PFSK-1 (cell line): Measurements from ENCODE around the gene KCTD11.

Experiments
- FOXP2 ChIP-seq: optimal IDR thresholded peaks from 2 replicates; pipeline ENCODE3; 2011; ENCODE audit warnings: borderline replicate concordance, control low read depth, inconsistent platforms; ENCODE audit not compliant: insufficient read depth; ENCODE audit errors: extremely low read length, extremely low read depth
- POLR2AphosphoS5 ChIP-seq: IDR thresholded peaks from 2 replicates; pipeline ENCODE4 v1.6.1; 2012; ENCODE audit warnings: low read depth, mild to moderate bottlenecking, control low read depth, low read length, moderate library complexity
- REST ChIP-seq, 2 experiments: IDR thresholded peaks; 2 replicates each; pipeline versions ENCODE4 v1.6.1 to v1.8.0; 2011 to 2012; ENCODE audit warnings: low read depth in 2 of 2, low read length in 2 of 2, control low read depth in 1 of 2, inconsistent platforms in 1 of 2, mild to moderate bottlenecking in 1 of 2, moderate library complexity in 1 of 2; ENCODE audit not compliant: insufficient read depth in 1 of 2
- SIN3A ChIP-seq: IDR thresholded peaks from 2 replicates; pipeline ENCODE4 v1.6.1; 2012; ENCODE audit warnings: mild to moderate bottlenecking, low read length, moderate library complexity, borderline replicate concordance; ENCODE audit not compliant: insufficient read depth
- TAF1 ChIP-seq: IDR thresholded peaks from 2 replicates; pipeline ENCODE4 v1.6.1; 2012; ENCODE audit warnings: low read length, control low read depth, borderline replicate concordance; ENCODE audit not compliant: insufficient read depth

DNA sequence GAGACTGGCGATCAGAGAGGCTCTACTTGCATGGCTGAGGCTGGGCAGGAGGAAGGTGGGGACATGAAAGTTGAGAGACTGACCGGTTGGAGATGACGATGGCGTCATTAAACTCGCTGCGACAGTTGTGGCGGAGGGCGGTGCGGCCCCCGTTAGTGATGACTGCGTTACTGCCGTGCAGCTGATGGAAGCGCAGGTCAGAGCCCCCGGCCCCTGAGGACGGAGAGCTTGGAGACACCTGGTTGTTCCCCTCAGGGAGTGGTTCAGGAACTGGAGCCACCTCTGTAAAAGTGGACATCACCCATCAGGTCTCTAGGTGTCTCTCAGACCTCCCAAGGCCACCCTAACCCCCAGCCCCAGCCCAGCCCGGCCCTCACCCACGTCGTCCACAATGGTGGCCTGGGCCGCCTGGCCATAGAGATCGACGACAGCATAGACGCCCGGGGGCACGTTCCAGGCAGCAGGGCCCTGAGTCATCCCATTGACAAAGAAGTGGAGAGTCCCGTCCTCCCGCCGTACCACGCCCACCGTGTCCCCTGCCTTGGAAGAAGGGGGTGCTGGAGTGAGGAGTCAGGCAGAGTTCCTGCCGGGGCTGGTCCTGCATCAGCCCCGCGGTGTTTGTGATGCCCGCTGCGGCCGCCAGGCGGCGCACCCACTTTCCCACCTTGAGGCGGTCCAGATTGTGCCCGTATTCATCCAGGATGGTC is 28.1 kb upstream of the KCTD11 start:
- TF ChIP-seq SIN3A: no peak
- TF ChIP-seq TAF1: no peak
- TF ChIP-seq REST (IDR thresholded peaks at IDR 0.05; ENCODE audit: insufficient read depth in 1 of 2, low read depth in 2 of 2, low read length in 2 of 2): no peak
- no peak for TF ChIP-seq POLR2AphosphoS5
- no peak for TF ChIP-seq FOXP2
